K562 (cell line): ENCODE measurements around the gene SRP54. TPM values are rescaled to one million over a fixed set of nuclear protein-coding genes. Genes with fewer than 3 reads are reported as not detected.

Experiments
- FOXJ2 ChIP-seq: fragments of 200-800 bp; sonication (Bioruptor generic); IDR thresholded peaks from 2 replicates; pipeline ENCODE4 v1.6.1; 2016; ENCODE audit warnings: missing genetic modification characterization, missing compliant biosample characterization
- HDAC1 ChIP-seq, 2 experiments: fragments of 450-650 bp; IDR thresholded peaks; 2 replicates each; pipeline ENCODE4 v1.6.1; 2016 to 2017; ENCODE audit warnings: inconsistent platforms in 1 of 2, mild to moderate bottlenecking in 1 of 2, moderate library complexity in 1 of 2
- SIN3A ChIP-seq, 2 experiments: fragments of 150-350 bp in 1 of 2; IDR thresholded peaks; 2 replicates each; pipeline ENCODE4 v1.6.1; 2011 to 2016; ENCODE audit warnings: borderline replicate concordance in 2 of 2, low read depth in 2 of 2, low read length in 2 of 2, mild to moderate bottlenecking in 2 of 2, moderate library complexity in 2 of 2; ENCODE audit not compliant: control insufficient read depth in 1 of 2
- ZNF184 ChIP-seq: sonication (generic); formaldehyde crosslinking; IDR thresholded peaks from 2 replicates; pipeline ENCODE4 v1.5.0; 2020; ENCODE audit warnings: missing genetic modification reagents
- ZNF354B ChIP-seq: fragments of 250-450 bp; sonication (Bioruptor Pico); IDR thresholded peaks from 2 replicates; pipeline ENCODE4 v1.4.0; 2020
- polyA plus RNA-seq, 8 experiments: library from polyadenylated mRNA; depleted of rRNA in 4 of 8; stranded (reverse) in 5 of 8; unstranded in 3 of 8; fragments of >200 nt; fragmentation: Nextera tagmentation in 2 of 8; fragmentation: Illumina TruSeq in 1 of 8; extraction: Ambion mirVana in 2 of 8; extraction: Trizol in 1 of 8; gene quantifications; 2 replicates each; pipeline versions ENCODE4 v1.2.1 to v1.2.3, GENCODE V29; 2011 to 2014; ENCODE audit warnings: inconsistent platforms in 1 of 8, missing spikeins in 1 of 8
- total RNA-seq, 7 experiments: library from RNA; depleted of rRNA in 6 of 7; stranded (reverse); fragments of >200 nt in 6 of 7; fragmentation: Illumina TruSeq in 2 of 7; extraction: Trizol in 2 of 7; gene quantifications; 2 replicates each; pipeline versions ENCODE4 v1.2.1 to v1.2.3, GENCODE V29; 2011 to 2021; ENCODE audit warnings: low replicate concordance in 1 of 7
- TF ChIP-seq, protein P1 (sequence below): sonication (generic); formaldehyde crosslinking; IDR thresholded peaks from 2 replicates; pipeline ENCODE4 v1.8.0; 2023; ENCODE audit warnings: mild to moderate bottlenecking, missing genetic modification reagents
- TF ChIP-seq, protein P2 (sequence below), 2 experiments: fragments of 450-650 bp; conservative IDR thresholded peaks; 2 replicates each; pipeline ENCODE4 v1.6.1; 2017; ENCODE audit warnings: mild to moderate bottlenecking in 2 of 2, moderate library complexity in 2 of 2
- TF ChIP-seq, protein P3 (sequence below): fragments of 450-650 bp; IDR thresholded peaks from 2 replicates; pipeline ENCODE4 v1.6.1; 2016; ENCODE audit warnings: mild to moderate bottlenecking, moderate library complexity
- TF ChIP-seq, protein P4 (sequence below): fragments of 450-650 bp; IDR thresholded peaks from 2 replicates; pipeline ENCODE4 v1.6.1; 2016; ENCODE audit warnings: borderline replicate concordance

SRP54 gene
- total and polyA plus RNA-seq, 9 of the 15 experiments (the other 6 are each of a cell fraction or from before 2014, with no cell fraction given) = 28.6 to 69.8 (median 51.7) TPM

DNA sequence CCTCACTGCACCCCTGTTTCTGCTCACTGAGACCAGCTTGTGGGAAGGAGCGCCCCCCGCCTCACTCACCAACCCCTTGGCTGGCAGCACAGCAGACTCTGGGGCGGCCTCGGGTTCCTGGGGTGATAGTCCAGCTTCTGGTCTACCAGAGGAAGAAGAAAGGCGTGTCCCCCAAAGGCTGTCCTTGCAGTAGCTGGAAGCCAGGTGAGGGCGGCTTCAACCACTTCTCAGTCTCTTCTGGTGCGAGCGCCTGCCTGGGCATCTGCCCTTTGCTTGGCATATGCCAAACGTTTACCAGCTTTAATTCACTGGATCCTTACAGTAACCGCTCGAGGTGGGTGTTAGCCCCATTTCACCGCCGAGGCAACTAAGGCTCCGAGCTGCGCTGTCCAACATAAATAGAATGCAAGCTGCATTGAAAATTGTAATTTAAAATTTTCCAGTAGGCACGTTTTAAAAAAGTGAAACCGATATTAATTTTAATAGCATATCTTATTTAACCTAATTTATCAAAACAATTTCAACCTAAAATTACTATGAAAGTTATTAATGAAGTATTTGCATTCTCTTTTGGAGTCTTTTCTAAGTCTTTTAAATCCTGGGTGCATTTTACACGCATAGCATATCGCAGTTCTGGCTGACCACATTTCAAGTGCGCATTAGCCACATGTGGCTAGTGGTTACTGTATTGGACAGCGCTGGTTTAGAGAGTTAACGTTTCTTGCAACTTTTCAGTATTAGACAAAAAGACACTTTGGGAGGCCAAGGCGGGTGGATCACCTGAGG lies 64.2 kb downstream of the SRP54 start (continued):
- TF ChIP-seq, protein P1, sequence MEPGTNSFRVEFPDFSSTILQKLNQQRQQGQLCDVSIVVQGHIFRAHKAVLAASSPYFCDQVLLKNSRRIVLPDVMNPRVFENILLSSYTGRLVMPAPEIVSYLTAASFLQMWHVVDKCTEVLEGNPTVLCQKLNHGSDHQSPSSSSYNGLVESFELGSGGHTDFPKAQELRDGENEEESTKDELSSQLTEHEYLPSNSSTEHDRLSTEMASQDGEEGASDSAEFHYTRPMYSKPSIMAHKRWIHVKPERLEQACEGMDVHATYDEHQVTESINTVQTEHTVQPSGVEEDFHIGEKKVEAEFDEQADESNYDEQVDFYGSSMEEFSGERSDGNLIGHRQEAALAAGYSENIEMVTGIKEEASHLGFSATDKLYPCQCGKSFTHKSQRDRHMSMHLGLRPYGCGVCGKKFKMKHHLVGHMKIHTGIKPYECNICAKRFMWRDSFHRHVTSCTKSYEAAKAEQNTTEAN (CRISPR knock-in tag) = 0 out of 2 replicates have a peak, but pooled peaks have one; percentile 21
- TF ChIP-seq, protein P2, sequence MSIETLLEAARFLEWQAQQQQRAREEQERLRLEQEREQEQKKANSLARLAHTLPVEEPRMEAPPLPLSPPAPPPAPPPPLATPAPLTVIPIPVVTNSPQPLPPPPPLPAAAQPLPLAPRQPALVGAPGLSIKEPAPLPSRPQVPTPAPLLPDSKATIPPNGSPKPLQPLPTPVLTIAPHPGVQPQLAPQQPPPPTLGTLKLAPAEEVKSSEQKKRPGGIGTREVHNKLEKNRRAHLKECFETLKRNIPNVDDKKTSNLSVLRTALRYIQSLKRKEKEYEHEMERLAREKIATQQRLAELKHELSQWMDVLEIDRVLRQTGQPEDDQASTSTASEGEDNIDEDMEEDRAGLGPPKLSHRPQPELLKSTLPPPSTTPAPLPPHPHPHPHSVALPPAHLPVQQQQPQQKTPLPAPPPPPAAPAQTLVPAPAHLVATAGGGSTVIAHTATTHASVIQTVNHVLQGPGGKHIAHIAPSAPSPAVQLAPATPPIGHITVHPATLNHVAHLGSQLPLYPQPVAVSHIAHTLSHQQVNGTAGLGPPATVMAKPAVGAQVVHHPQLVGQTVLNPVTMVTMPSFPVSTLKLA (conservative IDR thresholded peaks at IDR 0.05) = peak in 1 of 2 experiments; percentile 20; a peak in 1 of 4 replicates
- TF ChIP-seq HDAC1 (IDR thresholded peaks at IDR 0.05) (peak in 1 of 2 experiments; percentile 15; a peak in 1 of 4 replicates), ZNF354B (CRISPR knock-in tag) (no peak), SIN3A (IDR thresholded peaks at IDR 0.05; ENCODE audit: borderline replicate concordance in 2 of 2, control insufficient read depth in 1 of 2, low read depth in 2 of 2, low read length in 2 of 2) (0 out of 4 replicates have a peak, but pooled peaks of 1 of the 2 experiments have one; percentile 30), FOXJ2 (tag) (no peak), ZNF184 (CRISPR knock-in tag) (no peak)
- TF ChIP-seq, protein P3, sequence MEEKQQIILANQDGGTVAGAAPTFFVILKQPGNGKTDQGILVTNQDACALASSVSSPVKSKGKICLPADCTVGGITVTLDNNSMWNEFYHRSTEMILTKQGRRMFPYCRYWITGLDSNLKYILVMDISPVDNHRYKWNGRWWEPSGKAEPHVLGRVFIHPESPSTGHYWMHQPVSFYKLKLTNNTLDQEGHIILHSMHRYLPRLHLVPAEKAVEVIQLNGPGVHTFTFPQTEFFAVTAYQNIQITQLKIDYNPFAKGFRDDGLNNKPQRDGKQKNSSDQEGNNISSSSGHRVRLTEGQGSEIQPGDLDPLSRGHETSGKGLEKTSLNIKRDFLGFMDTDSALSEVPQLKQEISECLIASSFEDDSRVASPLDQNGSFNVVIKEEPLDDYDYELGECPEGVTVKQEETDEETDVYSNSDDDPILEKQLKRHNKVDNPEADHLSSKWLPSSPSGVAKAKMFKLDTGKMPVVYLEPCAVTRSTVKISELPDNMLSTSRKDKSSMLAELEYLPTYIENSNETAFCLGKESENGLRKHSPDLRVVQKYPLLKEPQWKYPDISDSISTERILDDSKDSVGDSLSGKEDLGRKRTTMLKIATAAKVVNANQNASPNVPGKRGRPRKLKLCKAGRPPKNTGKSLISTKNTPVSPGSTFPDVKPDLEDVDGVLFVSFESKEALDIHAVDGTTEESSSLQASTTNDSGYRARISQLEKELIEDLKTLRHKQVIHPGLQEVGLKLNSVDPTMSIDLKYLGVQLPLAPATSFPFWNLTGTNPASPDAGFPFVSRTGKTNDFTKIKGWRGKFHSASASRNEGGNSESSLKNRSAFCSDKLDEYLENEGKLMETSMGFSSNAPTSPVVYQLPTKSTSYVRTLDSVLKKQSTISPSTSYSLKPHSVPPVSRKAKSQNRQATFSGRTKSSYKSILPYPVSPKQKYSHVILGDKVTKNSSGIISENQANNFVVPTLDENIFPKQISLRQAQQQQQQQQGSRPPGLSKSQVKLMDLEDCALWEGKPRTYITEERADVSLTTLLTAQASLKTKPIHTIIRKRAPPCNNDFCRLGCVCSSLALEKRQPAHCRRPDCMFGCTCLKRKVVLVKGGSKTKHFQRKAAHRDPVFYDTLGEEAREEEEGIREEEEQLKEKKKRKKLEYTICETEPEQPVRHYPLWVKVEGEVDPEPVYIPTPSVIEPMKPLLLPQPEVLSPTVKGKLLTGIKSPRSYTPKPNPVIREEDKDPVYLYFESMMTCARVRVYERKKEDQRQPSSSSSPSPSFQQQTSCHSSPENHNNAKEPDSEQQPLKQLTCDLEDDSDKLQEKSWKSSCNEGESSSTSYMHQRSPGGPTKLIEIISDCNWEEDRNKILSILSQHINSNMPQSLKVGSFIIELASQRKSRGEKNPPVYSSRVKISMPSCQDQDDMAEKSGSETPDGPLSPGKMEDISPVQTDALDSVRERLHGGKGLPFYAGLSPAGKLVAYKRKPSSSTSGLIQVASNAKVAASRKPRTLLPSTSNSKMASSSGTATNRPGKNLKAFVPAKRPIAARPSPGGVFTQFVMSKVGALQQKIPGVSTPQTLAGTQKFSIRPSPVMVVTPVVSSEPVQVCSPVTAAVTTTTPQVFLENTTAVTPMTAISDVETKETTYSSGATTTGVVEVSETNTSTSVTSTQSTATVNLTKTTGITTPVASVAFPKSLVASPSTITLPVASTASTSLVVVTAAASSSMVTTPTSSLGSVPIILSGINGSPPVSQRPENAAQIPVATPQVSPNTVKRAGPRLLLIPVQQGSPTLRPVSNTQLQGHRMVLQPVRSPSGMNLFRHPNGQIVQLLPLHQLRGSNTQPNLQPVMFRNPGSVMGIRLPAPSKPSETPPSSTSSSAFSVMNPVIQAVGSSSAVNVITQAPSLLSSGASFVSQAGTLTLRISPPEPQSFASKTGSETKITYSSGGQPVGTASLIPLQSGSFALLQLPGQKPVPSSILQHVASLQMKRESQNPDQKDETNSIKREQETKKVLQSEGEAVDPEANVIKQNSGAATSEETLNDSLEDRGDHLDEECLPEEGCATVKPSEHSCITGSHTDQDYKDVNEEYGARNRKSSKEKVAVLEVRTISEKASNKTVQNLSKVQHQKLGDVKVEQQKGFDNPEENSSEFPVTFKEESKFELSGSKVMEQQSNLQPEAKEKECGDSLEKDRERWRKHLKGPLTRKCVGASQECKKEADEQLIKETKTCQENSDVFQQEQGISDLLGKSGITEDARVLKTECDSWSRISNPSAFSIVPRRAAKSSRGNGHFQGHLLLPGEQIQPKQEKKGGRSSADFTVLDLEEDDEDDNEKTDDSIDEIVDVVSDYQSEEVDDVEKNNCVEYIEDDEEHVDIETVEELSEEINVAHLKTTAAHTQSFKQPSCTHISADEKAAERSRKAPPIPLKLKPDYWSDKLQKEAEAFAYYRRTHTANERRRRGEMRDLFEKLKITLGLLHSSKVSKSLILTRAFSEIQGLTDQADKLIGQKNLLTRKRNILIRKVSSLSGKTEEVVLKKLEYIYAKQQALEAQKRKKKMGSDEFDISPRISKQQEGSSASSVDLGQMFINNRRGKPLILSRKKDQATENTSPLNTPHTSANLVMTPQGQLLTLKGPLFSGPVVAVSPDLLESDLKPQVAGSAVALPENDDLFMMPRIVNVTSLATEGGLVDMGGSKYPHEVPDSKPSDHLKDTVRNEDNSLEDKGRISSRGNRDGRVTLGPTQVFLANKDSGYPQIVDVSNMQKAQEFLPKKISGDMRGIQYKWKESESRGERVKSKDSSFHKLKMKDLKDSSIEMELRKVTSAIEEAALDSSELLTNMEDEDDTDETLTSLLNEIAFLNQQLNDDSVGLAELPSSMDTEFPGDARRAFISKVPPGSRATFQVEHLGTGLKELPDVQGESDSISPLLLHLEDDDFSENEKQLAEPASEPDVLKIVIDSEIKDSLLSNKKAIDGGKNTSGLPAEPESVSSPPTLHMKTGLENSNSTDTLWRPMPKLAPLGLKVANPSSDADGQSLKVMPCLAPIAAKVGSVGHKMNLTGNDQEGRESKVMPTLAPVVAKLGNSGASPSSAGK = peak; percentile 44
- TF ChIP-seq, protein P4, sequence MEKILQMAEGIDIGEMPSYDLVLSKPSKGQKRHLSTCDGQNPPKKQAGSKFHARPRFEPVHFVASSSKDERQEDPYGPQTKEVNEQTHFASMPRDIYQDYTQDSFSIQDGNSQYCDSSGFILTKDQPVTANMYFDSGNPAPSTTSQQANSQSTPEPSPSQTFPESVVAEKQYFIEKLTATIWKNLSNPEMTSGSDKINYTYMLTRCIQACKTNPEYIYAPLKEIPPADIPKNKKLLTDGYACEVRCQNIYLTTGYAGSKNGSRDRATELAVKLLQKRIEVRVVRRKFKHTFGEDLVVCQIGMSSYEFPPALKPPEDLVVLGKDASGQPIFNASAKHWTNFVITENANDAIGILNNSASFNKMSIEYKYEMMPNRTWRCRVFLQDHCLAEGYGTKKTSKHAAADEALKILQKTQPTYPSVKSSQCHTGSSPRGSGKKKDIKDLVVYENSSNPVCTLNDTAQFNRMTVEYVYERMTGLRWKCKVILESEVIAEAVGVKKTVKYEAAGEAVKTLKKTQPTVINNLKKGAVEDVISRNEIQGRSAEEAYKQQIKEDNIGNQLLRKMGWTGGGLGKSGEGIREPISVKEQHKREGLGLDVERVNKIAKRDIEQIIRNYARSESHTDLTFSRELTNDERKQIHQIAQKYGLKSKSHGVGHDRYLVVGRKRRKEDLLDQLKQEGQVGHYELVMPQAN = 0 out of 2 replicates have a peak, but pooled peaks have one; percentile 50
